Fibroblast of skin of back (primary cell): ENCODE data around the gene PDHB. TPM values are rescaled to one million over a fixed set of nuclear protein-coding genes. Genes with fewer than 3 reads are reported as not detected.
"Not testable (repeated sequence)": the region's sequence is repeated elsewhere in the genome, so short reads cannot be mapped to it uniquely, and the experiment has no call there.

Experiments used
- DNase-seq: peaks from one replicate; pipeline ENCODE4 v3.0.0-alpha.2; 2013
- polyA plus RNA-seq, 2 experiments: library from polyadenylated mRNA; unstranded; fragments of 120-200 nt; gene quantifications; one replicate each; pipeline ENCODE4 v1.2.1, GENCODE V29; 2013; ENCODE audit not compliant: insufficient read length in 2 of 2

Gene PDHB
- 110 TPM for polyA plus RNA-seq (2013, experiment 1 of 2; ENCODE audit: insufficient read length)
- polyA plus RNA-seq (2013, experiment 2 of 2; ENCODE audit: insufficient read length): 150 TPM

GRCh38 chr3:58433400-58434167 lies at the start of gene PDHB:
TSS of gene PDHB (minus strand) at chr3:58433832. CDS start at chr3:58433809, 23 bp downstream.
- DNase-seq: peak; percentile 90

- peak; percentile 19 for DNase-seq
Measured at GRCh38 chr3:58482917-58483636, 49.4 kb upstream of the PDHB start.

GRCh38 chr3:58480309-58480708 lies 46.7 kb upstream of the PDHB start:
- DNase-seq: no peak

- no peak for DNase-seq
Measured at GRCh38 chr3:58478781-58479180, 45.1 kb upstream of the PDHB start.

- DNase-seq: peak; percentile 24
Measured at GRCh38 chr3:58474967-58475578, 41.4 kb upstream of the PDHB start.

- DNase-seq: no peak
Measured at GRCh38 chr3:58474348-58474911, 40.8 kb upstream of the PDHB start.

GRCh38 chr3:58473275-58473674 lies 39.6 kb upstream of the PDHB start:
- DNase-seq: no peak

- DNase-seq: peak; percentile 87
Measured at GRCh38 chr3:58471025-58471887, 37.6 kb upstream of the PDHB start.

GRCh38 chr3:58470363-58471024 lies 36.9 kb upstream of the PDHB start:
- no peak for DNase-seq

GRCh38 chr3:58469096-58469495 lies 35.5 kb upstream of the PDHB start:
- DNase-seq: no peak

GRCh38 chr3:58466899-58467563 lies 33.4 kb upstream of the PDHB start:
- DNase-seq: no peak

GRCh38 chr3:58464866-58465265 lies 31.2 kb upstream of the PDHB start:
- peak; percentile 8 for DNase-seq

- DNase-seq: no peak
Measured at GRCh38 chr3:58463942-58464271, 30.3 kb upstream of the PDHB start.

- DNase-seq: peak; percentile 85
Measured at GRCh38 chr3:58463181-58463941, 29.7 kb upstream of the PDHB start.

- no peak for DNase-seq
Measured at GRCh38 chr3:58462829-58463180, 29.2 kb upstream of the PDHB start.

- DNase-seq: no peak
Measured at GRCh38 chr3:58459160-58459559, 25.5 kb upstream of the PDHB start.

GRCh38 chr3:58452176-58452575 lies 18.5 kb upstream of the PDHB start:
- DNase-seq: no peak

GRCh38 chr3:58441514-58442450 lies 8.2 kb upstream of the PDHB start:
- DNase-seq: no peak

- not testable (repeated sequence) for DNase-seq
Measured at GRCh38 chr3:58440996-58441355, 7.3 kb upstream of the PDHB start.
